Measurements from ENCODE around the gene ABCC4. TPM values are rescaled to one million over a fixed set of nuclear protein-coding genes. Genes with fewer than 3 reads are reported as not detected.

ABCC4 gene
- total RNA-seq, 2 donors from 2014 or later: 2.8 to 12.2 TPM

- Histone ChIP-seq H3K27ac (no peak overlapping the region), H3K4me1 (ENCODE audit: control insufficient read depth in 1 of 2, low read depth in 2 of 2) (no peaks in the 10 kb centered on the region), H3K9me3 (no peaks in the 10 kb centered on the region), H3K36me3 (no peaks in the 10 kb centered on the region), H3K27me3 (replicated peaks; ENCODE audit: insufficient read depth) (no peaks in the 10 kb centered on the region), H3K4me3 (no peak overlapping the region)
- ATAC-seq (ENCODE audit: insufficient number of reproducible peaks, low FRiP score, low read depth) (no peak), DNase-seq (ENCODE audit: low spot score) (no peak)
- TF ChIP-seq CTCF (IDR thresholded peaks at IDR 0.05): no peak
These were observed 52.3 kb downstream of the ABCC4 start for GRCh38 chr13:95248953-95249352.

GRCh38 chr13:95247852-95248251 lies 53.4 kb downstream of the ABCC4 start:
- Histone ChIP-seq H3K4me1 (ENCODE audit: control insufficient read depth in 1 of 2, low read depth in 2 of 2) (no peaks in the 10 kb centered on the region), H3K27ac (no peak overlapping the region), H3K27me3 (replicated peaks; ENCODE audit: insufficient read depth) (no peaks in the 10 kb centered on the region), H3K4me3 (no peak overlapping the region), H3K36me3 (no peaks in the 10 kb centered on the region), H3K9me3 (no peaks in the 10 kb centered on the region)
- no peak for TF ChIP-seq CTCF (IDR thresholded peaks at IDR 0.05)
- DNase-seq (ENCODE audit: low spot score) (no peak), ATAC-seq (ENCODE audit: insufficient number of reproducible peaks, low FRiP score, low read depth) (no peak)

GRCh38 chr13:95247171-95247570 lies 54.1 kb downstream of the ABCC4 start:
- Histone ChIP-seq H3K27me3 (replicated peaks; ENCODE audit: insufficient read depth) (no peaks in the 10 kb centered on the region), H3K36me3 (no peaks in the 10 kb centered on the region), H3K9me3 (no peaks in the 10 kb centered on the region), H3K4me3 (no peak overlapping the region), H3K4me1 (ENCODE audit: control insufficient read depth in 1 of 2, low read depth in 2 of 2) (no peaks in the 10 kb centered on the region), H3K27ac (no peak overlapping the region)
- TF ChIP-seq CTCF (IDR thresholded peaks at IDR 0.05): no peak
- DNase-seq (ENCODE audit: low spot score) (no peak), ATAC-seq (ENCODE audit: insufficient number of reproducible peaks, low FRiP score, low read depth) (no peak)

- Histone ChIP-seq H3K9me3 (no peaks in the 10 kb centered on the region), H3K36me3 (no peaks in the 10 kb centered on the region), H3K4me1 (ENCODE audit: control insufficient read depth in 1 of 2, low read depth in 2 of 2) (no peaks in the 10 kb centered on the region), H3K27me3 (replicated peaks; ENCODE audit: insufficient read depth) (no peaks in the 10 kb centered on the region), H3K4me3 (no peak overlapping the region), H3K27ac (no peak overlapping the region)
- no peak for ATAC-seq (ENCODE audit: insufficient number of reproducible peaks, low FRiP score, low read depth)
- no peak for TF ChIP-seq CTCF (IDR thresholded peaks at IDR 0.05)
- DNase-seq (ENCODE audit: low spot score): no peak
These were observed 54.8 kb downstream of the ABCC4 start for GRCh38 chr13:95246292-95247082.

- DNase-seq (ENCODE audit: low spot score): no peak
- no peak overlapping the region for H3K4me3 ChIP-seq
- ATAC-seq (ENCODE audit: insufficient number of reproducible peaks, low FRiP score, low read depth): no peak
- no peaks in the 10 kb centered on the region for H3K9me3 ChIP-seq
- H3K36me3 ChIP-seq: no peaks in the 10 kb centered on the region
- no peaks in the 10 kb centered on the region for H3K4me1 ChIP-seq (ENCODE audit: control insufficient read depth in 1 of 2, low read depth in 2 of 2)
- no peak overlapping the region for H3K27ac ChIP-seq
- H3K27me3 ChIP-seq (replicated peaks; ENCODE audit: insufficient read depth): no peaks in the 10 kb centered on the region
- no peak for TF ChIP-seq CTCF (IDR thresholded peaks at IDR 0.05)
These were observed 56.2 kb downstream of the ABCC4 start for GRCh38 chr13:95245071-95245470.

All from thoracic aorta (tissue), 2 donors.